Small intestine (tissue), 7 donors: ENCODE results near the gene AGBL2. TPM values are rescaled to one million over a fixed set of nuclear protein-coding genes. Genes with fewer than 3 reads are reported as not detected.
"Not testable (repeated sequence)": the region's sequence is repeated elsewhere in the genome, so short reads cannot be mapped to it uniquely, and the experiment has no call there.

Experiments used
- DNase-seq, 2 donors: peaks; one replicate each; pipeline versions ENCODE4 v3.0.0 to v3.0.0-alpha.2; 2013
- FAIRE-seq: peaks from 2 replicates; lab custom pipeline; 2012; peaks lifted over from hg19 to GRCh38; lab: Jason Lieb, UNC
- H3K27ac ChIP-seq, 3 donors: one replicate each; pipeline ENCODE4 v1.5.1; 2013; ENCODE audit warnings: low read length in 2 of 3, mild to moderate bottlenecking in 2 of 3, control low read depth in 1 of 3, inconsistent platforms in 1 of 3, low read depth in 1 of 3, moderate library complexity in 1 of 3
- H3K27me3 ChIP-seq, 3 donors: one replicate each; pipeline ENCODE4 v1.6.1; 2013; ENCODE audit warnings: low read length in 3 of 3, inconsistent platforms in 1 of 3; ENCODE audit not compliant: control insufficient read depth in 3 of 3, insufficient read depth in 3 of 3
- H3K36me3 ChIP-seq, 3 donors: one replicate each; pipeline ENCODE4 v1.6.1; 2013; ENCODE audit warnings: low read length in 3 of 3, inconsistent platforms in 1 of 3, low read depth in 1 of 3, mild to moderate bottlenecking in 1 of 3, moderate library complexity in 1 of 3; ENCODE audit not compliant: control insufficient read depth in 3 of 3, insufficient read depth in 2 of 3
- H3K4me1 ChIP-seq, 3 donors: one replicate each; pipeline ENCODE4 v1.6.1; 2013; ENCODE audit warnings: low read length in 2 of 3, inconsistent platforms in 1 of 3, low read depth in 1 of 3, mild to moderate bottlenecking in 1 of 3, moderate library complexity in 1 of 3; ENCODE audit not compliant: control insufficient read depth in 3 of 3, insufficient read depth in 2 of 3
- H3K4me3 ChIP-seq, 3 donors: one replicate each; pipeline ENCODE4 v1.5.1; 2013; ENCODE audit warnings: low read length in 3 of 3, control low read depth in 1 of 3, inconsistent platforms in 1 of 3, low read depth in 1 of 3, mild to moderate bottlenecking in 1 of 3, moderate library complexity in 1 of 3
- H3K9me3 ChIP-seq, 2 donors: one replicate each; pipeline ENCODE4 v1.6.1; 2013; ENCODE audit warnings: low read depth in 1 of 2, low read length in 1 of 2; ENCODE audit not compliant: control insufficient read depth in 2 of 2, insufficient read depth in 1 of 2
- WGBS, 3 donors: extraction: QIAGEN DNeasy Blood & Tissue Kit; methylation state at CpG; one replicate each; pipeline ENCODE4 v1.1.7; 2013; 5-methylcytosine and 5-hydroxymethylcytosine counted together
- polyA plus RNA-seq, 4 donors: library from polyadenylated mRNA; stranded (reverse) in 3 of 4; unstranded in 1 of 4; fragments of 200-250 nt in 3 of 4; fragments of 120-200 nt in 1 of 4; gene quantifications; one replicate each; pipeline versions ENCODE4 v1.2.1 to v1.2.3, GENCODE V29; 2013
- donor health status: healthy with polysubstance abuse.
- donor health status: control.
- donor health status: control.
- donor health status: Bipolar disorder and iron deficiency.
- donor health status: healthy.

The AGBL2 gene
- polyA plus RNA-seq, 4 donors, result 0.81 to 13.2 (median 1.9) TPM

GRCh38 chr11:47688111-47688510 is 27.1 kb downstream of the AGBL2 start:
- FAIRE-seq, result no peak
- WGBS, 3 donors, result 87 to 94% (median 90%) methylated on average over 4 of the region's 4 CpGs
- H3K27ac ChIP-seq, result peak overlapping the region in 2 of 3 donors; percentile 60 to 66

DNA sequence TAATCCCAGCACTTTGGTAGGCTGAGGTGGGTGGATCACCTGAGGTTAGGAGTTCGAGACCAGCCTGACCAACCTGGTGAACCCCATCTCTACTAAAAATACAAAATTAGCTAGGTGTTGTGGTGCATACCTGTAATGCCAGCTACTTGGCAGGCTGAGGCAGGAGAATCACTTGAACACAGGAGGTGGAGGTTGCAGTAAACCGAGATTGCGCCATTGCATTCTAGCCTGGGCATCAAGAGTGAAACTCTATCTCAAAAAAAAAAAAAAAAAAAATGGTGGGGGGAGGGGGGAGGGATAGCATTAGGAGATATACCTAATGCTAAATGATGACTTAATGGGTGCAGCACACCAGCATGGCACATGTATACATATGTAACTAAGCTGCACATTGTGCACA is 28.5 kb downstream of the AGBL2 start:
- not testable (repeated sequence) for DNase-seq, FAIRE-seq, H3K27me3 ChIP-seq, H3K36me3 ChIP-seq, H3K9me3 ChIP-seq, H3K4me3 ChIP-seq, H3K27ac ChIP-seq
- H3K4me1 ChIP-seq, result peaks cover 3 to 28% (median 4%) of the 10 kb centered on the region in 3 donors
- WGBS, 3 donors, result 97 to 100% (median 98%) methylated on average over 3 of the region's 3 CpGs

More at GRCh38 chr11:47688111-47688510, 27.1 kb downstream of the AGBL2 start:
- DNase-seq, result peak in 1 of 2 donors; percentile 17
- Histone ChIP-seq H3K9me3 (no peaks in the 10 kb centered on the region), H3K4me1 (peaks cover 0 to 20% (median 2%) of the 10 kb centered on the region in 3 donors), H3K27me3 (no peaks in the 10 kb centered on the region), H3K4me3 (no peak overlapping the region), H3K36me3 (no peaks in the 10 kb centered on the region)

- Histone ChIP-seq H3K27ac (no peak overlapping the region), H3K27me3 (no peaks in the 10 kb centered on the region), H3K36me3 (no peaks in the 10 kb centered on the region), H3K9me3 (no peaks in the 10 kb centered on the region), H3K4me1 (peaks cover 3 to 29% (median 4%) of the 10 kb centered on the region in 3 donors), H3K4me3 (no peak overlapping the region)
- 94 to 100% (median 100%) methylated on average over 1 of the region's 1 CpG for WGBS, 3 donors
- no peak for FAIRE-seq
- DNase-seq, result no peak
Measured at GRCh38 chr11:47686151-47686550, 29.0 kb downstream of the AGBL2 start.

DNA sequence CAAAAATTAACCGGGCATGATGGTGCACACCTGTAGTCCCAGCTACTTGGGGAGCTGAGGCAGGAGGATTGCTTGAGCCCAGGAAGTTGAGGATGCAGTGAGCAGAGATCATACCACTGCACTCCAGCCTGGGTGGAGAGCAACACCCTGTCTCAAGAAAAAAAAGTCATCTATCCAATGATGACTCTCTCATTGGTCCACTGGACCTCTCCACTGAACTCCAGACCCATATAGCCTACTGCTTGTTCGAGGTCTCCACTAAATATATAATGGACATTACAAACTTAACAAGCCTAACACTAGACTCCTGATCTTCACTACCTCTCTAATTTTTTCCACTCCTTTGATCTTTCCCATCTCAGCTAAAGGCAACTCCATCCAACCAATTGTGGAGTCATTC is 39.3 kb downstream of the AGBL2 start:
- 84 to 94% (median 84%) methylated on average over 2 of the region's 2 CpGs for WGBS, 3 donors
- no peak overlapping the region for H3K4me3 ChIP-seq

DNA sequence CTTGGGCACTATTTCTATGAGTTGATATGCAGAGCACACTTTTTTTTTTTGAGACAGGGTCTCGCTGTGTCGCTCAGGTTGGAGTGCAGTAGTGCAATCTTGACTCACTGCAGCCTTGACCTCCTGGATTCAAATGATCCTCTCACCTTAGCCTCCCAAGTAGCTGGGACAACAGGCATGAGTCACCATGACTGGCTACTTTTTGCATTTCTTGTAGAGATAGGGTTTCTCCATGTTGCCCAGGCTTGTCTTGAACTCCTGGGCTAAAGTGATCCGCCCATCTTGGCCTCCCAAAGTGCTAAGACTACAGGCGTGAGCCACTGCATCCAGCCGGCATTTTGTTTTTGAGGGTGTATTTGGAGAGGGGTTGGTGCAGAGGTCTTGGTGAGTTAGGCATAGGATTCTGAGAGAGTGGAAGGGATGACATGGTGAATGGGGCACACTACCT is 42.9 kb downstream of the AGBL2 start:
- Histone ChIP-seq H3K9me3 (no peaks in the 10 kb centered on the region), H3K4me1 (no peaks in the 10 kb centered on the region), H3K4me3 (no peak overlapping the region), H3K36me3 (no peaks in the 10 kb centered on the region), H3K27ac (no peak overlapping the region), H3K27me3 (no peaks in the 10 kb centered on the region)
- DNase-seq (no peak), FAIRE-seq (no peak)
- WGBS, 3 donors, result 92 to 98% (median 93%) methylated on average over 5 of the region's 5 CpGs

More for the DNA sequence above, 39.3 kb downstream of the AGBL2 start:
- DNase-seq (no peak), FAIRE-seq (no peak)
- Histone ChIP-seq H3K36me3 (no peaks in the 10 kb centered on the region), H3K4me1 (no peaks in the 10 kb centered on the region), H3K27me3 (no peaks in the 10 kb centered on the region), H3K27ac (no peak overlapping the region), H3K9me3 (no peaks in the 10 kb centered on the region)

GRCh38 chr11:47669856-47670255 is 45.3 kb downstream of the AGBL2 start:
- no peaks in the 10 kb centered on the region for H3K27me3 ChIP-seq
- H3K9me3 ChIP-seq, result no peaks in the 10 kb centered on the region
- no peak overlapping the region for H3K4me3 ChIP-seq
- H3K27ac ChIP-seq, result no peak overlapping the region
- H3K36me3 ChIP-seq, result peaks cover 0 to 3% (median 0%) of the 10 kb centered on the region in 3 donors
- no peaks in the 10 kb centered on the region for H3K4me1 ChIP-seq
- 94 to 96% (median 96%) methylated on average over 6 of the region's 6 CpGs for WGBS, 3 donors
- FAIRE-seq (no peak), DNase-seq (no peak)

GRCh38 chr11:47668665-47669064 is 46.5 kb downstream of the AGBL2 start:
- FAIRE-seq, result no peak
- Histone ChIP-seq H3K27ac (no peak overlapping the region), H3K27me3 (no peaks in the 10 kb centered on the region), H3K4me3 (no peak overlapping the region), H3K9me3 (no peaks in the 10 kb centered on the region), H3K4me1 (no peaks in the 10 kb centered on the region), H3K36me3 (peaks cover 0 to 3% (median 0%) of the 10 kb centered on the region in 3 donors)
- no peak for DNase-seq

DNA sequence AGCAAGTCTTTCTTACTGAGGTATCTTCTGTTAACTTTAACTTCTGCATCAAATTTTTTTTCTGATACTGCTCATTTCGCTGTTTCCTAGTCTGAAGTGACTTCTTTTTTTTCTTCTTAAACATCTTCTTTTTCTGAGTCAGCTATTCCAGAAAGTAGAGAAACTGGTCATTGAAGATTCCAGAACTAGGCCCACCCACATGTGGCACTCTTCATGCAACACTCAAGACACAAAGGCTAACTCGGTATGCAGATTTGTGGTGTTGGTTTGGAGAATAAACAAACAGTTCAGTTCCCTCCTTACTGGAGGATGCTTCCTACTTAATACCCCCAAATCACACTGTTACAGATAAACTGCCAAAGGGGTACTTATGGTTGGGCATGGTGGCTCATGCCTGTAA is 47.6 kb downstream of the AGBL2 start:
- no peak overlapping the region for H3K4me3 ChIP-seq
- FAIRE-seq (no peak), DNase-seq (no peak)
- no peaks in the 10 kb centered on the region for H3K9me3 ChIP-seq
- no peaks in the 10 kb centered on the region for H3K4me1 ChIP-seq
- H3K27me3 ChIP-seq, result no peaks in the 10 kb centered on the region
- 79 to 95% (median 84%) methylated on average over 2 of the region's 2 CpGs for WGBS, 3 donors
- peaks cover 0 to 3% (median 0%) of the 10 kb centered on the region in 3 donors for H3K36me3 ChIP-seq
- H3K27ac ChIP-seq, result no peak overlapping the region

DNA sequence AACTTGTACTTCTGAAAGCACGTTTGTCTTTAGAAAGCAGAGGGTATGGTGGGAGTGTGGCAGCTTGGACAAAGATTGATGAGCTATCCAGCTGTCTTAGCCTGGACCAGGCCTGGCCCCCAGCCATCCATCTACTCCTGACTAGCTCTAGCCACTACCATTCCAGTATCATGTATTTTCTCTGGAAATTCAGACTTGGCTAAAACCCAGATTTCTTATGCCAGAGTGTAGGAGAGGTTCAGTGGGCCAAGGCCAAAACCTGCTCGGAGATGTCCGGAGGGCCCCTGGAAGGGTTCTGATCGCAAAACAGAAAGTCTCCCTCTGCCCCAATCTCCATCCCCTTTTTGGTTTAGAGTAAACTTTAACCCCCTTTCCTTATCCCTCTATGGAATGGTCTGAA is 48.0 kb downstream of the AGBL2 start:
- peaks cover 0 to 3% (median 0%) of the 10 kb centered on the region in 3 donors for H3K36me3 ChIP-seq
- no peaks in the 10 kb centered on the region for H3K4me1 ChIP-seq
- no peaks in the 10 kb centered on the region for H3K27me3 ChIP-seq
- 81 to 100% (median 94%) methylated on average over 4 of the region's 4 CpGs for WGBS, 3 donors
- no peak for DNase-seq
- no peaks in the 10 kb centered on the region for H3K9me3 ChIP-seq
- no peak for FAIRE-seq
- no peak overlapping the region for H3K27ac ChIP-seq
- H3K4me3 ChIP-seq, result no peak overlapping the region
